Measurements from ENCODE around the gene PCBP1.

DNA sequence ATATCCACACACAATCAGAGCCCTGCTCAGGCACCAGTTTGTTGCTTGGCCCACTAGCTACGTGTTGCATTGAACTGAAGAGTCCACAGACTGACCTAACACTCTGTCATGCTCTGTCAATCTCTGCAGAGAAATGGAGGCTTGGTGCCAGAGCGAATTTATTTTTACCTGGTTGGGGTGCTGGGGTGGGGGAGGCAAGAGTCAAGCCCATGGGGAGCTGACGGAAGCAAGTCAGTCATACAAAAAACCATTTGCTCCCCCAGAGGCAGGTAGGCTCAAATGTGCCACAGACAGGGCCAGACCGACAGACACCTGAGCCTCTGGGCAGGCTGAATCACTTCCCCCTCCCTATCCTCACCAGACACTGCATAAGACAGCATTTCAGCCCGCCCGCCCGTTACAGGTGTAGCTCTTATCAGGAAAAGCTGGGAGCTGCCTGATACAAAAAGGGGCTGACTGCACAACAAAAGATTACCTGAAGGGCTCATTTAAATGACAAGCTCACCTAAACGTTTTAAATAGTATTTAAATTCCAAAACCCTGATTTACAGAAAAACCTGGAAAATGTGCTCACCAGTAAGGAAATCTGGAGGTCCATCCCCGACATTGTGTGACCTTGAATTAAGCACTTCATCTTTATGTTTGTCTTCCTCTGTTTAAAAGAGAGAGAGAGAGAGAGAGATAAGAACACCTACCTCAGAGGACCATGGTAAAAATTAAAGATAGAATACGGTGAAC lies 2.1 kb upstream of the PCBP1 start:
- TF ChIP-seq ZBTB7A (IDR thresholded peaks at IDR 0.05; ENCODE audit: low read depth) = no peak
- TF ChIP-seq, protein P1, sequence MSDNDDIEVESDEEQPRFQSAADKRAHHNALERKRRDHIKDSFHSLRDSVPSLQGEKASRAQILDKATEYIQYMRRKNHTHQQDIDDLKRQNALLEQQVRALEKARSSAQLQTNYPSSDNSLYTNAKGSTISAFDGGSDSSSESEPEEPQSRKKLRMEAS (IDR thresholded peaks at IDR 0.05) = no peak
- no peak for TF ChIP-seq FOXM1 (IDR thresholded peaks at IDR 0.05; ENCODE audit: borderline replicate concordance, low read depth)
- TF ChIP-seq RAD21 (IDR thresholded peaks at IDR 0.05; ENCODE audit: low read depth) = no peak
- TF ChIP-seq, protein P2, sequence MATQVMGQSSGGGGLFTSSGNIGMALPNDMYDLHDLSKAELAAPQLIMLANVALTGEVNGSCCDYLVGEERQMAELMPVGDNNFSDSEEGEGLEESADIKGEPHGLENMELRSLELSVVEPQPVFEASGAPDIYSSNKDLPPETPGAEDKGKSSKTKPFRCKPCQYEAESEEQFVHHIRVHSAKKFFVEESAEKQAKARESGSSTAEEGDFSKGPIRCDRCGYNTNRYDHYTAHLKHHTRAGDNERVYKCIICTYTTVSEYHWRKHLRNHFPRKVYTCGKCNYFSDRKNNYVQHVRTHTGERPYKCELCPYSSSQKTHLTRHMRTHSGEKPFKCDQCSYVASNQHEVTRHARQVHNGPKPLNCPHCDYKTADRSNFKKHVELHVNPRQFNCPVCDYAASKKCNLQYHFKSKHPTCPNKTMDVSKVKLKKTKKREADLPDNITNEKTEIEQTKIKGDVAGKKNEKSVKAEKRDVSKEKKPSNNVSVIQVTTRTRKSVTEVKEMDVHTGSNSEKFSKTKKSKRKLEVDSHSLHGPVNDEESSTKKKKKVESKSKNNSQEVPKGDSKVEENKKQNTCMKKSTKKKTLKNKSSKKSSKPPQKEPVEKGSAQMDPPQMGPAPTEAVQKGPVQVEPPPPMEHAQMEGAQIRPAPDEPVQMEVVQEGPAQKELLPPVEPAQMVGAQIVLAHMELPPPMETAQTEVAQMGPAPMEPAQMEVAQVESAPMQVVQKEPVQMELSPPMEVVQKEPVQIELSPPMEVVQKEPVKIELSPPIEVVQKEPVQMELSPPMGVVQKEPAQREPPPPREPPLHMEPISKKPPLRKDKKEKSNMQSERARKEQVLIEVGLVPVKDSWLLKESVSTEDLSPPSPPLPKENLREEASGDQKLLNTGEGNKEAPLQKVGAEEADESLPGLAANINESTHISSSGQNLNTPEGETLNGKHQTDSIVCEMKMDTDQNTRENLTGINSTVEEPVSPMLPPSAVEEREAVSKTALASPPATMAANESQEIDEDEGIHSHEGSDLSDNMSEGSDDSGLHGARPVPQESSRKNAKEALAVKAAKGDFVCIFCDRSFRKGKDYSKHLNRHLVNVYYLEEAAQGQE (IDR thresholded peaks at IDR 0.05; ENCODE audit: low read depth) = no peak
- TF ChIP-seq YY1 (IDR thresholded peaks at IDR 0.05; ENCODE audit: low read depth) = no peak
- no peak for TF ChIP-seq CEBPB (IDR thresholded peaks at IDR 0.05)
- no peak for TF ChIP-seq CREB1 (IDR thresholded peaks at IDR 0.05; ENCODE audit: low read depth)
- no peak for TF ChIP-seq EP300 (IDR thresholded peaks at IDR 0.05; ENCODE audit: borderline replicate concordance)
